Measurements from ENCODE around the gene SLC44A3. TPM values are rescaled to one million over a fixed set of nuclear protein-coding genes. Genes with fewer than 3 reads are reported as not detected.

Gene SLC44A3
- total and polyA plus RNA-seq, 2 of the 13 experiments (the other 11 are each of a cell fraction or from before 2014, with no cell fraction given), result 6.8 to 14.1 TPM

DNA sequence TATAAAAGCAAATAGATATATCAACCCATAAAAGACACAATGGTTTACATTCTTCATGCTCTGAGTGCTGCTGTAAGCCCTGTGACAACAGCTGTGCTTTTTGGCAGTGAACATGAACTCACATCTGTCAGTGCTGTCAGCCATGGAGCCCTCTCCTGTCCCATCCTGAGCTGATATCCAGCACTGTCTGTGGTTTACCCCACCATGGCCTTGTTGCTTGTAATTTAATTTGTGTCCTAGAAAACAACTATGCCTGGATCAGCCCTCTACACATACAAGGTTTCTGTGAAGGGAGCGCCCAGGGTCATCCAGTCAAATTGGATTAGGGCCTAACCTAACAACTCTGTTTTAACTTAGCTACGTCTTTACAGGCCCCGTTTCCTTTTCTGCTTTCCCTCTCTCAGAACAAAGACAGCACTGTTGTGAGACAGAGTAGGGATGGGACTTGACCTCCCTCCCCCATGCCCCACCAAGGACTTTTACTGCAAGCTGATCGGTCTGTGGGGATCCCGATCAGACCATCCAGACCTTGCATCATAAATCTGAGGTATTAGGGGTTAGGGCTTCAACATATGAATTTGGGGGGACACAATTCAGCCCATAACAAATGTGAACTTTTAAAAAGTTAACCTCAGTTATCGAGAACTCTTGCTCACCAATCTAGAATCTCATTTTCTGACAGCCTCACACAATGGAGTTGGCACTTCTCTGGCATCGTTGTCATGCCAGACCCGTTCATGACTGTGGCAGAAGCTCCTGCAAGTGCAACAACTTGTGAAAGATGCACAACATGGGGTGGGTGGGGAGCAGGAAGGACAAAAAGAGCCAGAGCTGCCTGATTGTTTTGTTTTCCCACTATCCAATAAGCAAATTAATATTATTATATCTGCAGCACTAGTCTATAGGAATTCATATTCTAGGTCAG is 16.4 kb upstream of the SLC44A3 start (continued):
- TF ChIP-seq AHR (CRISPR knock-in tag; IDR thresholded peaks at IDR 0.05) (no peak), ZSCAN9 (CRISPR knock-in tag; IDR thresholded peaks at IDR 0.05; ENCODE audit: borderline replicate concordance) (no peak), NFYB (CRISPR knock-in tag; IDR thresholded peaks at IDR 0.05) (no peak), ZNF800 (CRISPR knock-in tag; IDR thresholded peaks at IDR 0.05) (no peak), ERF (CRISPR knock-in tag; IDR thresholded peaks at IDR 0.05) (0 out of 2 replicates have a peak, but pooled peaks have one; percentile 32), REL (CRISPR knock-in tag; conservative IDR thresholded peaks at IDR 0.05) (no peak), GATAD2A (CRISPR knock-in tag; IDR thresholded peaks at IDR 0.05) (peak; percentile 92), CEBPG (CRISPR knock-in tag; IDR thresholded peaks at IDR 0.05) (peak; percentile 56; the same call in 1 of the 2 replicates), ZNF546 (CRISPR knock-in tag; conservative IDR thresholded peaks at IDR 0.05) (no peak), ZNF501 (CRISPR knock-in tag; IDR thresholded peaks at IDR 0.05) (no peak; the same call in 1 of the 2 replicates), SMC3 (IDR thresholded peaks at IDR 0.05; ENCODE audit: low read length) (0 out of 2 replicates have a peak, but pooled peaks have one; percentile 9), KDM4B (CRISPR knock-in tag; IDR thresholded peaks at IDR 0.05) (no peak), SIN3A (IDR thresholded peaks at IDR 0.05; ENCODE audit: borderline replicate concordance, low read depth, low read length) (no peak), ZNF253 (CRISPR knock-in tag; IDR thresholded peaks at IDR 0.05; ENCODE audit: borderline replicate concordance) (no peak), ISL2 (CRISPR knock-in tag; IDR thresholded peaks at IDR 0.05) (peak; percentile 66), HOXA3 (CRISPR knock-in tag; IDR thresholded peaks at IDR 0.05) (peak; percentile 24; the same call in 1 of the 2 replicates), PAX8 (CRISPR knock-in tag; IDR thresholded peaks at IDR 0.05; ENCODE audit: borderline replicate concordance) (no peak), CBX1 (IDR thresholded peaks at IDR 0.05; ENCODE audit: low read depth) (no peak), MED1 (CRISPR knock-in tag; IDR thresholded peaks at IDR 0.05) (peak; percentile 61), ZNF33A (CRISPR knock-in tag; IDR thresholded peaks at IDR 0.05; ENCODE audit: borderline replicate concordance) (no peak), ZNF17 (CRISPR knock-in tag; IDR thresholded peaks at IDR 0.05) (no peak)
- TF ChIP-seq, protein P1, sequence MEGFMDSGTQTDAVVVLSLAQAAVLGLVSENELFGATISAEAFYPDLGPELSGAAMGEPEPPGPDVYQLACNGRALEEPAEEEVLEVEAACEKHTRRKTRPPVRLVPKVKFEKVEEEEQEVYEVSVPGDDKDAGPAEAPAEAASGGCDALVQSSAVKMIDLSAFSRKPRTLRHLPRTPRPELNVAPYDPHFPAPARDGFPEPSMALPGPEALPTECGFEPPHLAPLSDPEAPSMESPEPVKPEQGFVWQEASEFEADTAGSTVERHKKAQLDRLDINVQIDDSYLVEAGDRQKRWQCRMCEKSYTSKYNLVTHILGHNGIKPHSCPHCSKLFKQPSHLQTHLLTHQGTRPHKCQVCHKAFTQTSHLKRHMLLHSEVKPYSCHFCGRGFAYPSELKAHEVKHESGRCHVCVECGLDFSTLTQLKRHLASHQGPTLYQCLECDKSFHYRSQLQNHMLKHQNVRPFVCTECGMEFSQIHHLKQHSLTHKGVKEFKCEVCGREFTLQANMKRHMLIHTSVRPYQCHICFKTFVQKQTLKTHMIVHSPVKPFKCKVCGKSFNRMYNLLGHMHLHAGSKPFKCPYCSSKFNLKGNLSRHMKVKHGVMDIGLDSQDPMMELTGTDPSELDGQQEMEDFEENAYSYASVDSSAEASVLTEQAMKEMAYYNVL (CRISPR knock-in tag; IDR thresholded peaks at IDR 0.05; ENCODE audit: borderline replicate concordance), result peak; percentile 70; the same call in 1 of the 2 replicates
- TF ChIP-seq, protein P2, sequence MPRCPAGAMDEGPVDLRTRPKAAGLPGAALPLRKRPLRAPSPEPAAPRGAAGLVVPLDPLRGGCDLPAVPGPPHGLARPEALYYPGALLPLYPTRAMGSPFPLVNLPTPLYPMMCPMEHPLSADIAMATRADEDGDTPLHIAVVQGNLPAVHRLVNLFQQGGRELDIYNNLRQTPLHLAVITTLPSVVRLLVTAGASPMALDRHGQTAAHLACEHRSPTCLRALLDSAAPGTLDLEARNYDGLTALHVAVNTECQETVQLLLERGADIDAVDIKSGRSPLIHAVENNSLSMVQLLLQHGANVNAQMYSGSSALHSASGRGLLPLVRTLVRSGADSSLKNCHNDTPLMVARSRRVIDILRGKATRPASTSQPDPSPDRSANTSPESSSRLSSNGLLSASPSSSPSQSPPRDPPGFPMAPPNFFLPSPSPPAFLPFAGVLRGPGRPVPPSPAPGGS (CRISPR knock-in tag; IDR thresholded peaks at IDR 0.05), result no peak
- TF ChIP-seq, protein P3, sequence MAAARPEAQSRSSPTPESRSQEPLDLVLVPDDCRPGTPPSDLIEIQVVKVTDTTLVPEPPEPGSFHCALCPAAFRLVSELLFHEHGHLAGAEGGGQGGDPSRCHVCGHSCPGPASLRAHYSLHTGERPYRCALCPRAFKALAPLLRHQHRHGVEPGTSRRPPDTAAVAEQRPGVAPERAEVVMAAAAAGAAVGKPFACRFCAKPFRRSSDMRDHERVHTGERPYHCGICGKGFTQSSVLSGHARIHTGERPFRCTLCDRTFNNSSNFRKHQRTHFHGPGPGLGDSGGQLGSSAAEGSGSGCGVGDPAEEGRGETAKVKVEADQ (CRISPR knock-in tag; IDR thresholded peaks at IDR 0.05; ENCODE audit: borderline replicate concordance), result 0 out of 2 replicates have a peak, but pooled peaks have one; percentile 13

Measured in HepG2 (cell line).